GM18526 (cell line): Measurements from ENCODE around the gene PRPF38A.

Experiments
- POLR2A ChIP-seq: IDR thresholded peaks from 3 replicates; pipeline ENCODE4 v1.6.1; 2011; ENCODE audit not compliant: insufficient read length; ENCODE audit errors: extremely low read depth

The PRPF38A gene

GRCh38 chr1:52367272-52367671 lies 37.1 kb upstream of the PRPF38A start:
- no peak for TF ChIP-seq POLR2A

GRCh38 chr1:52368383-52369172 lies 35.8 kb upstream of the PRPF38A start:
- TF ChIP-seq POLR2A, result no peak

GRCh38 chr1:52385376-52385775 lies 19.0 kb upstream of the PRPF38A start:
- TF ChIP-seq POLR2A, result no peak

GRCh38 chr1:52386458-52386857 lies 17.9 kb upstream of the PRPF38A start:
- no peak for TF ChIP-seq POLR2A

- TF ChIP-seq POLR2A, result no peak
Measured at GRCh38 chr1:52393174-52393573, 11.2 kb upstream of the PRPF38A start.

GRCh38 chr1:52399629-52400028 lies 4.8 kb upstream of the PRPF38A start:
- TF ChIP-seq POLR2A, result no peak

- TF ChIP-seq POLR2A, result no peak
Measured at GRCh38 chr1:52400131-52400530, 4.3 kb upstream of the PRPF38A start.

- TF ChIP-seq POLR2A, result no peak
Measured at GRCh38 chr1:52402860-52403240, 1.6 kb upstream of the PRPF38A start.

- TF ChIP-seq POLR2A, result no peak
Measured at GRCh38 chr1:52403566-52404115, 761 bp upstream of the PRPF38A start.

GRCh38 chr1:52404975-52405338 lies 555 bp downstream of the PRPF38A start:
- no peak for TF ChIP-seq POLR2A

GRCh38 chr1:52413410-52413989 lies 9.1 kb downstream of the PRPF38A start:
- no peak for TF ChIP-seq POLR2A

GRCh38 chr1:52414942-52415341 lies 10.5 kb downstream of the PRPF38A start:
- TF ChIP-seq POLR2A, result no peak

GRCh38 chr1:52416811-52417210 lies 12.4 kb downstream of the PRPF38A start:
- no peak for TF ChIP-seq POLR2A

GRCh38 chr1:52420713-52421112 lies 16.3 kb downstream of the PRPF38A start:
- TF ChIP-seq POLR2A, result no peak

- TF ChIP-seq POLR2A, result no peak
Measured at GRCh38 chr1:52423055-52423454, 18.7 kb downstream of the PRPF38A start.

- no peak for TF ChIP-seq POLR2A
Measured at GRCh38 chr1:52423771-52424170, 19.4 kb downstream of the PRPF38A start.
